DMS153 treated with DMSO at 0.1 percent for 48 hours (cell line): Measurements from ENCODE around the gene NAA80.

Source experiments
- DNase-seq: peaks from one replicate; lab custom pipeline; 2025; ENCODE audit not compliant: unreplicated experiment; lab: John Stamatoyannopoulos, UW

Gene NAA80

DNA sequence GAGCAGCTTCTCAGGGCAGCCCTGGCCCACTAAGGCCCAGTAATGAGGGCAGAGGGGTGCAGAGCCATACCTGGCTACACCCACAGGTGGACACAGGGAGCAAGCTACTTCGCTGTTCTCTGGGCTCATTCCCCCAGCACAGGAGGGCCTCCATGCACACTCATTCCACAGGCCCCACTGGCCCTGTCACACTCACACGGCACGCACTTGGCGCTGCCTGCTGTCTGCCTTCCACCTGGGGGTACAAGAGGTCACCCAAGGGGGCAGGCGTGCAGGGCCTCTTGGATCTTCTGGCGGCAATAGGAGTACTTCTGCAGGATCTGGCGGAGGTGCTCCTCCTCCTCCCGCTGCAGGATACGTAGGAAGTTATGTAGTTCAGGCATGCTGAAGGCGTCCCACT is 31.1 kb upstream of the NAA80 start:
- no peak for DNase-seq

DNA sequence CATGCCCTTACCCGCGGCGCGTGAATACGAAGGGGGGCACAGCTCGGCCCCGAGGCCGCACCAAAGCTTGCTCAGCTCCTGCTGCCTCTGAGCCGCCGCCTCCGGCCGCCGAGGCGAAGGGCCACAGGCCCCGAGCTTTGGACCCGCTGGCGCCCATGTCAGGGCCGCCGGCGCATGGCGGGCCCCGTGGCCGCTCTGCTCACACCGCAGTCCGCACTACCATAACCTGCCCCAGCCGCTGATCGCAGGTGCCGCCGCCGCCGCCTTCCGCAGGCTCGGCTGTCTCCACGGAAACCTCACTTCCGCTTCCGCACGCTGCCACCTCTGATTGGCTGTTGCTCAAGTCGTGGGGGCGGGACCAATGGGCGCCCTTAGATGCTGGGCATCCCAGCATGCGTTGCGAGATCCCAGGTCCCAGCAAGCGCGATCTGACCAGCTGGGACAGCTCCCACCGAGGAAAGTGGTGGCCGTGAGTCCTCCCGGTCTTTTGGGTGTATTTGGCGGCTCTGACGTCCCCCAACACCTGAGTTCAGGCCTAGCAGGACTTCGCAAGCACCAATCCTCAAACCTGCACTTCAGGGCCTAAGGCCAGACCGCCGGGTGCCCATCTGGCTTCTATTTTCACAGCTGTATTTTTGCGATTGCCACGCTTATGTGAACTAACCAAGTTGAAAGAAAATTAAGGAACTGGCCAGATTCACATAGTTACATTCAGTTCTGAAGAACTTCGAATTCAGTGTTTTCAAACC is 28.9 kb upstream of the NAA80 start, which contains the start of gene TUSC2:
TSS of gene TUSC2 (minus strand) at position 281 of the 749 bp plus-strand sequence. CDS start at position 157, 124 bp downstream.
- DNase-seq = peak; percentile 67

DNA sequence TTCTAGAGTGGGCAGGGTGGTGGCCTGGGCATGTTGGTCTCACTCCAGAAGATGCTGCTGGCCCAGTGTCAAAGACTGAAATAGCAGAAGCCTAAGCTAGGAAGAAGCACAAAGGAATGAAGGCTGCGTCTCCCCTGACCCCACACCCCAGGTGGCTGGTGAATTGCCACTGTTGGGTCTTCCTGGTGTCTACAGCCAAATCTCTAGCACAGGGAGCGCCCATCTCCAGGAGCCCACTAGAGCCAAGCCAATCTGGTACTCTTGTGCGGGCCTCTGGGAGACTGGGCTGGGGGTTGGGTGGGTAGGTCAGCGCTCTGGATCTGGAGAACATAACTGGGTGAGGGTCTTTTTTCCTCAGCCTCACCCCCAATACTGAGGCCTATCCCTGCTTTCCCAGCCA is 27.9 kb upstream of the NAA80 start:
- no peak for DNase-seq

DNA sequence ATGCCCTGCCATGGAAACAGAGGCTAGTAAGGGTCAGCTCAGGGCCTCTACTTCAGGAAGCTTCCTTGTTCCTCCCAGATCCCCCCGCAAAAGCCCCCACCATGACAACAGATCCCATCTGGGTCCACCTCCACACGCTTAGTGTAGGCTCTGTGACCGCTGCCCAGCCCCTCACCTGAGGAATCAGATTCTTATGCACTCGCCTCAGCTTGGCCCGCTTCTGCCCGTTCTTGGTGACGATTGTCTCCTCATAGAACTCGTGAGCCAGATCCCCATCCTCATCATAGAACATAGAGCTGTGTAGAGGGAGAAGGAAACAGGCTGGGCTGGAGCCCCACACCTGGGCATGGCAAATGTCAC is 27.0 kb upstream of the NAA80 start:
- no peak for DNase-seq

GRCh38 chr3:50325497-50326181 is 26.4 kb upstream of the NAA80 start:
- DNase-seq = no peak

DNA sequence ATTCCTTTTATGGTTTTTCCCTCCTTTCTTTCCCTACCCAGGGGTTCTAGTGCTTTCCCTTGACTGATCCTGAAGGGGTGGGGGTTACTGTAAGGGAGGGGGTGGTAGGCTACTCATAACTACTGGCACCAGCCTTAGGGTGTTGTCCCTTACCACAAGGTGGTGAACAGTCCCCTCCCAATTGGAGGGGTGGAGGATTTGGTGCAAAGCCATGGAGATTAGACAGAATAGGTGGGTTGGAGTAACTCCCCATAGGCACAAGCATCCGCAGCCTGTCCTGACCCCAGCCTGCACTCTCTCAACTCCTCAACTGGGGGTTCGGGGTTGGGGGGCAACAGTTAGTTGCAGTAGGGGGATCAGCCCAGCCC is 25.9 kb upstream of the NAA80 start:
- DNase-seq = no peak

DNA sequence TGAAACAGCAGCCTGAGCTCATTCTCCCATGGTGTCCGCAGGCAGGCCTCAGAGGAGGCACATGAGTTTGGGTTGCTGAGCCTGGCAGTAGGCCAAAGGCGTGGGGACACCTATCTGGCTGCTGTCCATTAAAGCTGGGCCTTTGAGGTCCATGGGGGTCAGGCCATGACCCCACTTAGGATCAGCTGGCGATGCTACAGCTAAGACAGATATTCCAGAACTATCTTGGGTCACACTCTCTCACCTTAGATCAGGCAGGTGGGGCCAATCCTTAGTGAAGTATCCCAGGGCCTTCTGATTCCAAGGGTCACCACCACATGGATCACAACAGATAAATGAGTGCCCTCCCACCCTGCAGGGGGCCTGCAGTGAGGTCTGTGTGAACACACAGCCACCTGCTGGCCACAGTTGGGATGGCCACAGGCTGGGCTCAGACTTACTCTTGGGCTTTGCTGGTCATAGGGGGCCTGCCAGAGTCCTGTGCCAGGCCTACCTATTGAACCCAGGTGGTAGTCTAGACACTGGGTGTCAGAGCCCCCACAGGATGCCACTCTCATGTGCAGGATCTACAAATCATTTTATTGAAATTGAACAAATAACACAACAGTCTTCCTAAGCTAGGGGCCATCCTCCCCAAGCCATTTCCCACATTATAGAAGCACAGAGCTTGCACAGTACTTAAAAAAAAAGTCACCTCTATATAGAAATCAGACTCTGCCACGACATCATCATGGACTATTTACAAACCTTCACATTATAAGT is 25.3 kb upstream of the NAA80 start:
- DNase-seq = no peak

GRCh38 chr3:50323614-50324199 is 24.5 kb upstream of the NAA80 start:
- DNase-seq = no peak

DNA sequence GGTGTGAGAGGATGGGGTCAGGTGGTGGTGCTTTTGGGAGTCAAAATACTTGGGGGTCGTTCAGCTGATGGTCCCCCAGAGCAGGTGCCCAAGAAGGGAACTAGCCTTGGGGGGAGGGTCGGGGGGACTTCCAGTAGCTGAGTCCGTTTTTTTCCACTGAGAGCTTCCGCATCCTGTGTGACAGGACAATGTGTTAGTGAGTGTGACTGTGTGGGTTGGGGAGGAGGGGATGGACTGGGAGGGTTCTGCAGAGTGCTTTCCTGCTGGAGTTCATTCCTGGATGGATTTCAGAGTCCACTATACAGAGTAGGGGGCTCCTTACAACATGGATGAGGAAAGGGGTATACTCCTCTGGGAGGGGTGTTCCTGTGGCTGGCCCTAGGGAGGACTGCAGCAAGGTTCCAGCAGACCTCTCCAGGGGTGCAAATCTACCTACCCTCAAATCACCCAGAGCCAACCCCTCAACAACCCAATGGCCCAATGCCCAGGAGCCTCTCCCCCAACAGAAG is 23.9 kb upstream of the NAA80 start:
- DNase-seq = peak; percentile 14

DNA sequence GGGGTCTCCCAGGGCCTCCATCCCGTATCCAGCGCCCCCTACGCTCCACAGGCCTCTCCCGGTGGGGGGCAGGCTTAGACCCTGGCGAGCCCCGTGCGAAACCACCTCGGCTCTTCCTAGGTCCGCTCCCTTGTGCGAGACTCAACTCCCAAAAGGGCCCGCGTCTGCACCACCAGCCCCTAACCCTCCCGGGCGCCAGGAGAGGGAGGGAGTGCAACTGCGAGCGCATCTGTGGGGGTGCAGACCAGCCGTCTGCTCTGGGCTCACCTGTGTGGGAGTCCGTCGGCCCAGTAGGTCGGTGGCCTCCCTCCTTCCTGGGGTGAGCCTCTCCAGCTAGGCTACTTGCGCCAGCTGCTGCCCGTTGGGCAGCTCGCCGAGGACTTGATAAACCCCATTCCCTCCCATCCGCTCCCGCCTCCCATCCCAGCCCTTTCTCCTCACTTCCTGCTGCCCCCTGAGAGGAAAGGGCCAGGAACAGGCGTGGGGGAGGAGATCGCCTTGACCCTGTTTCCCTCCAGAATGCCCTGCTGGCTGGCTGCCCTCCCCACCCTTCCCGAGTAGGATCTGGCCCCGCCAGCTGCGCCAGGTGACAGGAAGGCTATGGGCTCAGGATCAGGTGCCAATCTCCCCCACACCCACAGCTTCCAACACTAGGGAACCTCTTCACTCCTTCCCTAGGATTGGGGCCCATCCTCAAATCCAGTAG is 23.3 kb upstream of the NAA80 start, which contains the start of gene HYAL2:
TSS of gene HYAL2 (minus strand) at position 360 of the 706 bp plus-strand sequence. CDS start 2,256 bp downstream, outside the sequence.
- DNase-seq = peak; percentile 14

DNA sequence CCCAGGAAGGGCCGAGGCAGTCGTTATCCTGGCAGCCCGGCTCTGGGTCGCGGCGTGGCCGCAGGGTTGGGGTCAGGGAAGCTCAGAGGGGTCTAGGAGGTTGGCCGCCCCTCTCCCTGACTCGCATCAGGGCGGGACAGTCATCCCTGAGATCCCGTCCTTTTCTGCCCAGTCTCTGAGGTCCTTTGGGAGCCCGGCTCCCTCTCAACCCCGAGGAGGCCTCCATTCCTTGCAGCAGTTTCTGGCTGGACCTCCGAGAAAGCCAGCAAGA is 22.8 kb upstream of the NAA80 start:
- DNase-seq = no peak

DNA sequence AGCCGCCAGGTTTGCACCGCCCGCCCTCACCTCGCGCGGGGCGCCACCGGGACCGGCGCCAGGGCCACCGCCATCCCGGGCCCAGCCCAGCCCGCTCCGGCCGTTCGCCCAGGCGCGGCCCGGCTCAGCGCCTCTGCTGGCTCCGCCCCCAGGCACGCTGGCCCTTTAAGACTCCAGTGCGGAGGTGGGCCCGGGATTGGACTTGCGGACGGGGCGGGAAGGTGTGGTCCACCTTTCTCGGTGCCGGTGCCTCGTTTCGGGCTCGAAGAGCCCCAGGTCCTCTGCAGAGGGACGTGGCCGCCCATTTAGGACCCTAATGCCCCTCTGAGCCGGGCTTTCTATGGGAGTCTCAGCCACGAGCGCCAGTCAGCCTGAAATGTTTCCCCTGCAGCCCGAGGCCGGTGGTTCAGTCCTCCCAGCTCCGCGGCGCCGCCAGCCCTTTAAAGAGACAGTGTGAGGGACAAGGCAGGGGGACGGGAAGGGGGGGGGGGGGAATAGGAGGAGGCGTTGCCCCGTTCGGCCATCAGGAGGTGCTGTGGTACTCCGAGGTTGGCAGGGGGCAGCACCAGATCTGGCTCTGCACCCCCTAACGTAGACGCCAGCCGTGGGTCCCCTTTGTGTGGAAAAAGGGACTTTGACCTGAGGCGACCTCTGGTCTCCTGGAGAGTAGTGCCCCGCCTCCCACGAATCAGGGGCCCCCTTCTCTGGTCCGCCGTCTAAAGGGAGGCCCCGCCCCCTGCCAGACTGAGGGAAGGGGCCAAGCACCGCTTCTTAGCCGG is 22.3 kb upstream of the NAA80 start:
- DNase-seq = peak; percentile 18

- no peak for DNase-seq
These were observed 21.7 kb upstream of the NAA80 start for GRCh38 chr3:50320853-50321335.

DNA sequence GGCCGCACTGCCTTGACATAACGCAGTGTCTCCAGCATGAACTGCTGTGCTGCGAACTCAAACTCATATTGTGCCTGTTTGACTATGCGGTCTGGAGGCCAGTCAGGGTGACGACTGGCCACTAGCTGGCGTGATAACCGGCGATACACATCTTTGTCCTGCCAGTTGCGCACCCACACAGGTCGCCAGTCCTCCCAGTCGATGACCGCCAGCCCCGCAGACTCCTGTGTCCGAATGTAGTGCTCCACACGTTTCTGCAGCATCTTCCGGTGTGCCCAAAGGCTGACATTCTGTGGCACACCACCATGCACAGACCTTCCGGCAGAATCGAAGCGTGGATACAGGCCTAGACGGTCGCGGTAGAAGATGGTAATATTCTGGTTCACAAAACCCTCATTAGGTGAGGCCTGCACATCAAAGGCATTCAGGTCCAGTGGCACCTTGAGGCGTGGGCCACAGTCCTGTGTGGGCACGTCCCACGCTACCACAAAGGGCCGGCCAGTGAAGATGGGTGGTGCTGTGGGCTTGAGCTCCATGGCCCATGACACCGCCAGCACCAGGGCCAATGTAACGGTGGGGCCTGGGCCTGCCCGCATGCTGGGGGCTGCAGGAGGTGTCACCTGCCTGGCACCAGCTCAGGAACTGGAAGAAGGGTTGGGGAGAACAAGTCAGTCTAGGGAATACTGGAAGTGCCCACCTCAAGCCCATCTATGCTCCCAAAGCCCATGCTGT is 20.9 kb upstream of the NAA80 start:
- DNase-seq = no peak

DNA sequence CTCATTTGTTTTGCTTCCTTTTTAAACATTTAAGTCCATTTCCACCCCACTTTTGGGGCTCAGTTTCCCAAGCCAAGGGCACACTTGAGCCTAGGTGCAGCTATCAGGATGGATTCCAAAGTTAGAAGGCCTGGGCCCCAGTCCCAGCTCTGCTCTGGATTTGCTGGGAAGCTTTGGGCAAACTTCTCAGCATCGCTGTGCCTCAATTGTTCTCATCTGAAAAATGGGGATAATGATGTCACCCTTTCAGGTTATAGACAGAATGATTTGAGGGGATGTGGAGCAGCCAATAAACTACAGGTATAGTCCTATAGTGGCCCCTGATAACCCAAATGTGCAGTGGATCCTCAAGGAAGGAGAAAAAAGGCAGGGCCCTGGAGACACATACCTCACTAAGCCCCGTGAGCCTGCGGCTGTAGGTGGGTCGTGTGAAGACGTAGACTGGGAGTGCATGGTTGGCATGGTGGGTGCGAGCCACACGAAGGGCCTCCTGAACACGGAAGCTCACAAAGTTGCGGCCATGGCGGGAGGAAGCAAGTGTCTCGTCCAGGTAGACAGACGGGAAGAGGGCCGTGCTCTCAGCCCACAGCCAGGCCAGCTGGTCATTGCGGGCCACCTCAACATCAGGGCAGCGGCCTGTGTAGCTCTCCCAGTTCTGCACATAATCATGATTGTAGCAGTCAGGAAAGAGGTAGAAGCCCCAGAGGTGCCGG is 20.1 kb upstream of the NAA80 start:
- no peak for DNase-seq

DNA sequence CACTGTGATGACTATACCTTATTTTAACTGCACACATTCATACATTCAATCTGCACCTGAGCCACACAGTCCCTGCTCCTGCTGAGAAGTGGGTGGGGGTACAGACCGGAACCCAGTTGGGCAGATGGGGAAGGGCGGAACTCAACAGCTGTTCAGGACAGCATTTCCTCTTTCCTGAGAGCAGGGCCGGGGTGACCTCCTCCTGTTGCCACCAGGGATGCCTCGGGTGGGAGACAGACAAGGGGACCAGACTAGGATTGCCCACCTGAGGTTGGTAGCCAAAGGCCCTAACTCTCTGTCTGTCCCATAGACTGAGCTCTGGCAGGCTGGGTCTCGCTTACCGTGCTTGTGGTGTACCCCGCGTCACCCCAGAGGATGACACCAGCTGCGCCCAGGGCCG is 19.4 kb upstream of the NAA80 start:
- no peak for DNase-seq

- DNase-seq = no peak
These were observed 19.0 kb upstream of the NAA80 start for GRCh38 chr3:50318163-50318562.

DNA sequence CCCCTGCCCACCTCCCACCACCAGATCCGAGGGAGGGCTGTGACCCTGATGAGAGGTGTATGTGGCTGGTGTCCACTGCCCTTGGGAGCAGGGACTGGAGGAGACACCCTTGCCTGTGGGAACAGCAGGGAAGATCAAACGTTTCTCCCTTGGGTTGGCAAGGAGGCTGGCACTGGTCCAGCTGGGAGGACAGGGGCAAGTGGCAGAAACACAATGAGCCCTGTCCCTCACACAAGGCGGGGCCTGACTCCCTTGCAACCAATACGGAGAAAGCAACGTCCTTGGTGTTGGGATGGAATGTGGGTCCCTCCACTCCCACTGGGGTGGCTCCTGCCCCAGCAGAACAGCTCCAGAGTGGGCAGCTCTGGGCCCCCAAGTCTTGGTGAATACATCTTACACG is 18.1 kb upstream of the NAA80 start:
- DNase-seq = no peak
